HG03097 (cell line): ENCODE results near the gene RFXAP.

ENCODE experiments used
- ATAC-seq: cut with Tn5 transposase; IDR thresholded peaks from one replicate; pipeline ENCODE4 v1.9.1; 2021; ENCODE audit not compliant: unreplicated experiment, low FRiP score

RFXAP gene

GRCh38 chr13:36862722-36863121 is 43.7 kb downstream of the RFXAP start:
- ATAC-seq = no peak

GRCh38 chr13:36865265-36865664 is 46.2 kb downstream of the RFXAP start:
- ATAC-seq = no peak

- no peak for ATAC-seq
Observed at GRCh38 chr13:36866232-36866631, 47.2 kb downstream of the RFXAP start.

GRCh38 chr13:36870050-36870692 is 51.1 kb downstream of the RFXAP start:
- ATAC-seq = no peak

- no peak for ATAC-seq
Observed at GRCh38 chr13:36872621-36873020, 53.6 kb downstream of the RFXAP start.

GRCh38 chr13:36875431-36875830 is 56.4 kb downstream of the RFXAP start:
- no peak for ATAC-seq

- ATAC-seq = no peak
Observed at GRCh38 chr13:36875961-36876360, 56.9 kb downstream of the RFXAP start.
